Sciatic nerve (tissue), 2 donors: ENCODE data around the gene LRMDA. TPM values are rescaled to one million over a fixed set of nuclear protein-coding genes. Genes with fewer than 3 reads are reported as not detected.
"Not testable (repeated sequence)": the region's sequence is repeated elsewhere in the genome, so short reads cannot be mapped to it uniquely, and the experiment has no call there.

ENCODE experiments used
- ATAC-seq: fragments of 200-7000 bp; cut with Tn5 transposase; one replicate; pipeline ENCODE4 v1.9.1; 2020; ENCODE audit warnings: mild to moderate bottlenecking, moderate library complexity
- DNase-seq: peaks from one replicate; pipeline ENCODE4 v3.0.0-alpha.2; 2020; ENCODE audit warnings: low spot score
- intact Hi-C: fragments of 100-400 bp; cut with DNase I; formaldehyde crosslinking; loops from one replicate; pipeline ENCODE4 v1.14.2; 2022
- total RNA-seq: library from RNA; stranded (reverse); fragmentation: NEBNext Ultra II Directional; extraction: Animal tissue kit (Norgen Biotek cat#: 25700); gene quantifications from one replicate; pipeline ENCODE4 v1.2.1, GENCODE V29; 2021
- donor health status: DM: no; HTN: no; CAD: no.
- donor health status: DM: no; HTN: no; CAD: no.

LRMDA gene
- total RNA-seq, 1 donor from 2014 or later, result 16.6 TPM

DNA sequence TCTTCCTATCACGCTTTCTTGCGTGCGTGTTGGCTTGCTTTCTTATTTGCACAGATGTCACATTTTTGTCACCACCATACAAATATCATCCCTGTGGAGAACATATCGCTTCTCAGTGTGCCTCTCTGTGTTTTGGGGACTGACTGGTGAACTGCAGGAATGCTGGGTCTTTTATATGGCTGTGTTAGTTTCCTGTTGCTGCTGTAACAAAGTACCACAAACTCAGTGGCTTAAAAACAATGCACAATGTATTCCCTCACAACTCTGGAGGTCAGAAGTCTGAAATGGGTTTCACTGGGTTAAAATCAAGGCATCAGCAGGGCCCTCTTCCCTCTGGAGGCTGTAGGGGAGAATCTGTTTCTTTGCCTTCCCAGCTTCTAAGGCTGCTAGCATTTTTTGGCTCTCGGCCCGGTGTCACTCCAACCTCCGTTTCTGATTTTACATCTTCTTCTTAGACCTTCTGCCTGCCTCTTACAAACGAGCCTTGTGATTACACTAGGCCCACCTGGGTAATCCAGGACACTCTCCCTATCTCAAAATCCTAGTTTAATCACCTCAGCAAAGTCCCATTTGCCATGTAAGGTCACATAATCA lies 82.0 kb downstream of the LRMDA start:
- ATAC-seq (no peak), DNase-seq (no peak)
- intact Hi-C loops, result no loop called here

DNA sequence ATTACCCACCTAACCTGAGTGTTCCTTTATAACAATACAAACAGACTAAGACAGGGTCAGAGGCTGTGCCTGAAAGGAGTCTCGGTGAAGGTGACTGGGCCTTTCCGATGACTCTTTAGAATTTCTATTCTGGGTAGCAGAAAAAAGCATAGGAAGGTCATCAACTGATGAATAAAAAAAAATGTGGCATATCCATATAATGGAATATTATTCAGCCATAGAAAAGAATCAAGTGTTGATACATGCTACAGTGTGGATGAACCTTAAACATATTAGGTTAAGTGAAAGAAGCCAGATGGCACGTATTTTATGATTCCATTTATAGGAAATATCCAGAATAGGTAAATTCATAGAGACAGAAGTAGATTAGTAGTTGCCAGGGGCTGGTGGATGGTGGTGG lies 83.4 kb downstream of the LRMDA start:
- ATAC-seq, result no peak
- intact Hi-C loops, result no loop called here
- no peak for DNase-seq

DNA sequence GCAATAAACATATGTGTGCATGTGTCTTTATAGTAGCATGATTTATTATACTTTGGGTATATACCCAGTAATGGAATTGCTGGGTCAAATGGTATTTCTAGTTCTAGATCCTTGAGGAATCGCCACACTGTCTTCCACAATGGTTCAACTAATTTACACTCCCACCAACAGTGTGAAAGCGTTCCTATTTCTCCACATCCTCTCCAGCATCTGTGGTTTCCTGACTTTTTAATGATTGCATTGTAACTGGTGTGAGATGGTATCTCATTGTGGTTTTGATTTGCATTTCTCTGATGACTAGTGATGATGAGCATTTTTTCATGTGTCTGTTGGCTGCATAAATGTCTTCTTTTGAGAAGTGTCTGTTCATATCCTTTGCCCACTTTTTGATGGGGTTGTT lies 84.7 kb downstream of the LRMDA start:
- ATAC-seq, intact Hi-C loops, DNase-seq: not testable (repeated sequence)

DNA sequence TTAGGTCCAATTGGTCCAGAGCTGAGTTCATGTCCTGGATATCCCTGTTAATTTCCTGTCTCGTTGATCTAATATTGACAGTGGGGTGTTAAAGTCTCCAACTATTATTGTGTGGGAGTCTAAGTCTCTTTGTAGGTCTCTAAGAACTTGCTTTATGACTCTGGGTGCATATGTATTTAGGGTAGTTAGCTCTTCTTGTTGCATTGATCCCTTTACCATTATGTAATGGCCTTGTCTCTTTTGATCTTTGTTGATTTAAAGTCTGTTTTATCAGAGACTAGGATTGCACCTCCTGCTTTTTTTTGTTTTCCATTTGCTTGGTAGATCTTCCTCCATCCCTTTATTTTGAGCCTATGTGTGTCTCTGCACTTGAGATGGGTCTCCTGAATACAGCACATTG lies 87.8 kb downstream of the LRMDA start:
- intact Hi-C loops, DNase-seq, ATAC-seq: not testable (repeated sequence)

DNA sequence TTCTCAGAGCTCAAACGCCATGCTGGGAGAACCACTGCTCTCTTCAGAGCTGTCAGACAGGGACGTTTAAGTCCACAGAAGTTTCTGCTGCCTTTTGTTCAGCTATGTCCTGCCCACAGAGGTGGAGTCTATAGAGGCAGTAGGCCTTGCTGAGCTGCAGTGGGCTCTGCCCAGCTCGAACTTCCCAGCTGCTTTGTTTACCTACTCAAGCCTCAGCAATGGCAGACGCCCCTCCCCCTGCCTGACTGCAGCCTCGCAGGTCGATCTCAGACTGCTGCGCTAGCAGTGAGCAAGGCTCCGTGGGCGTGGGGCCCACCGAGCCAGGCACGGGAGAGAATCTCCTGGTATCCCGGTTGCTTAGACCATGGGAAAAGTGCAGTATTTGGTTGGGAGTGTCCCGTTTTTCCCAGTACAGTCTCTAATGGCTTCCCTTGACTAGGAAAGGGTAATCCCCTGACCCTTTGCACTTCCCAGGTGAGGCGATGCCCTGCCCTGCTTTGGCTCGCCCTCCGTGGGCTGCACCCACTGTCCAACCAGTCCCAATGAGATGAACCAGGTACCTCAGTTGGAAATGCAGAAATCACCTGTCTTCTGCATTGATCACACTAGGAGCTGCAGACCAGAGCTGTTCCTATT lies 89.9 kb downstream of the LRMDA start:
- intact Hi-C loops, ATAC-seq, DNase-seq: not testable (repeated sequence)

DNA sequence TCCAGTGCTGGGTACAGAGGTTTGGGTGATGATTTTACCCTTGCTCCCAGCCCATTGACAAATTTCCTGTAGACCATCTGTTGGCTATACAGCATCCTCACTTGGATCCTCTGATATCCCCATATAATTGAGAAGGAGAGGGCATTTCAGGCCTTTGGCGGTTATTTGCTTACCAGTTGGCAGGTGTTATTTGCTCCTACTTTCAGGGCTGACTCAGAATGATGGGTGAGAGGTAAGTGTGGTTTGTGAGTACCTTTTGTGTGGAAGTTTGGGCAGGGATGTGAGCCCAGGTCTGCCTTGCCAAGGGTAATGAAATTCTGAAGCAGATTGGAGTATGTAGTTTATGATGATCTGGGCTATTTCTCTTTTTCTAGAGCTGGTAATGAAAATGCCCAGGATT lies 93.6 kb downstream of the LRMDA start:
- intact Hi-C loops, result no loop called here
- DNase-seq, result no peak

DNA sequence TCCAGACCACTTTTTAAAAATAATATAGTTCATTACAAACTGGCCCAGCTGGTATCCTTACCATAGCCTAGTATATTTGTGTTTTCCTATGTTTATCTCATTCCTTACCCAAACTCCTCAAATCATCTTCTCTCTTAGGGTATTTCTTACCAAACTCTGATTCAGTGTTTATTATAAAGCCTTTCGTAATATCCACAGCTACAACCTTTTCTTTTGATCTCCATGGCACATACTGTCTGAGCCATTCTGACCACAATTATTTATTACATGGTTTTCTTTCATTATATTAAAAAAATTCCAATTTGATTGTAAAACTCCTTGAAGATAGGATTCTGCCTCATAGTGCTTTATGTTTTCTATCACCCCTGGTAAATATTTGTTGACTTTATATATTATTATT lies 94.2 kb downstream of the LRMDA start:
- intact Hi-C loops, result no loop called here
- DNase-seq, result no peak
- ATAC-seq, result no peak

More for the DNA sequence above, 93.6 kb downstream of the LRMDA start:
- ATAC-seq, result no peak

DNA sequence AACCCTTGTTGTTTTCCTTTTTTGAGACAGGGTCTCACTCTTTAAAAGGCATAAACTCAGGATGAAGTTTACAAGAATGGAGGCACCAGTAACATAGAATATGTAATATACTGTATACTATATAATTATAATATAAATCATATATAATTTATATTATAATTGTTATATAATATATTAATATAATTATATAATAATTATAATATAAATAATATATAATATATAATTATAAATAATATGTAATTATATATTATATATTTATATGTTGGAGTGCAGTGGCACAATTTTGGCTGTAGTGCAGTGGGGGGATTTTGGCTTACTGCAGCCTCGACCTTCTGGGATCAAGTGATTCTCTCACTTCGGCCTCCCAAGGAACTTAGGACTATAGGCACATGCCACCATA lies 96.1 kb downstream of the LRMDA start:
- no peak for DNase-seq
- no peak for ATAC-seq
- intact Hi-C loops, result no loop called here

DNA sequence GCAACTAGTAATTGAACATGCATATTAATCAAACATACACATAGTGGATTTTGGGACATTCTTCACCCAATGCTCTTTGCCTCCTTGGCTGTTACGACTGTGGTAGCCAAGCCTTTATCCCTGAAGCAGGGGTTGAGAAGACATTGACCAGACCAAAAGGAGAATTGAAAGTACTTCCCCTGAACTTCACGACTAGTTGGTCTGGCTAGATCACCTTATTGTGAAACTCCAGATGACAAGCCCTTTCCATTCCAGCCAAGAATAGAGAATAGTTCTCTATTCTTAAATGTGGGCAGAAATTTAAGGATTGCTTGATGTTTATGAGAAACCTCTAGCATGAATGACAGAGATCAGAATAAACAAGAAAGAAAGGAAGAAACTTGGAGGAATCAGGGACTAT lies 97.0 kb downstream of the LRMDA start:
- DNase-seq (no peak), ATAC-seq (peak; percentile 46)
- intact Hi-C loops, result no loop called here

DNA sequence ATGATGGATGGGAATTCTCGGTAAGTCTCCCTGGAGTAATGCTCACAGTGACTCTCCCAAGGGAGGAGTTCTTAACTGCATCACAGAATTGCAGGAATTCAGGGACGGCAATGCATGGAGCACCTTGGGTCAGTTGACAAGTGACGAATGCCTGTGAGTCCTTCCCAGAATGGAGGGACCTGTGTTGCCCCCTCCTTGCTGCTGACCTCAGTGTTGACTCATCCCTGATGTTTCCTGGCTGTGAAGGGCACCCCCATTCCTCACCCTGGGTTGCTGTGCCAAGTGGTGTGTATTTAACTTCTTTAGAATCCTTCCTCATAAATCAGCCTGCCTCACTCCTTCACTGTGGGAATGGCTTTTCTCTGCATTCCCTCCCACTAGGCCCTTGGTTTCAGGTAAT lies 98.9 kb downstream of the LRMDA start:
- DNase-seq (no peak), ATAC-seq (no peak)
- intact Hi-C loops, result no loop called here

DNA sequence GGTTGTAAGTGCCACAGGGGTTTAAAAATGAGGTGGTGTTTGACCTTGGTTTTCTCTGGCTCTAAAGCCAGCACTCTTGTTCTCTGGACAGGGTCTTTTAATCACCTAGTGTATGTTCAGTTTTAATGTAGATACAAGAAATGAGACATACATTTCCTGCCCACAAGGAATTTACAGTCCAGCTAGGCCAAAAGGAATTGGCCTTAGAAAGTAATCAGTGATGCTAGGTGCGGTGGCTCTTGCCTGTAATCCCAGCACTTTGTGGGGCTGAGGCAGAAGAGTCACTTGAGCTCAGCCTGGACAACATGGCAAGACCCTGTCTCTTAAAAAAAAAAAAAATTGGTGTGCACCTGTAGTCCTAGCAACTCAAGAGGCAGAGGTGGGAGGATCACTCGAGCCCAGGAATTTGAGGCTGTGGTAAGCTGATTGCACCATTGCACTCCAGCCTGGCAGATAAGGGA lies 100.2 kb downstream of the LRMDA start:
- no peak for DNase-seq
- intact Hi-C loops, result no loop called here
- no peak for ATAC-seq

DNA sequence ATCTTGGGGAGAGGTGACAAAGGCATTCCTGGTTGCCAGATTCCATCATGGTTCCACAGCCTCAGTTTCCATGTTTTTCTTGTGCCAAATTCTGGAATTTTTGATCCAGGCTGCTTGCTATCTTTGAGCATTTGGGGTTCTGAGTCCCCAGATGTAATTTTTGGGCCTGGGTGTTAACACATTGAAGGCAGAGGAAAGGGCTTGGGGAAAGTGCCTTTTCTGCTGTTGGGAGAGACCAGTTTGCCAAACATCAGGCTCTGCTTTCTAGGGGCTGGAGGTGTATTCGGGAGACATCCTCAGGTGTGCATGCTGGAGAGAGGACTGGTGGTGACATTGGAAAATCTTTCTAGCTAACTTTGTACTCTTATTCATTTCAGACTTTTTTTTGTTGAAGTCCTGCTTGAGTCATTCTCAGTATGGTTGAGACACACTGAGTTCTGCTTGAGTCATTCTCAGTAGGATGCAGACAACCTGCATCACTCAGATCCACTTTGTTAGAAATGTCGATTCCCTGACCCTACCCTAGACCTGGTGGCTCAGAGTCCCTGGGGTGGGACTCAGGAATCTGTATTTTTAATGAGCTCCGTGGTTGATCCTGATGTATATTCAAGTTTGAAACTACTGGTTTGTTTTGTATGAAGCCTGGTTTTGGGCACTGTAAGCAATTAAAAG lies 101.0 kb downstream of the LRMDA start:
- ATAC-seq (no peak), DNase-seq (no peak)
- intact Hi-C loops, result no loop called here

DNA sequence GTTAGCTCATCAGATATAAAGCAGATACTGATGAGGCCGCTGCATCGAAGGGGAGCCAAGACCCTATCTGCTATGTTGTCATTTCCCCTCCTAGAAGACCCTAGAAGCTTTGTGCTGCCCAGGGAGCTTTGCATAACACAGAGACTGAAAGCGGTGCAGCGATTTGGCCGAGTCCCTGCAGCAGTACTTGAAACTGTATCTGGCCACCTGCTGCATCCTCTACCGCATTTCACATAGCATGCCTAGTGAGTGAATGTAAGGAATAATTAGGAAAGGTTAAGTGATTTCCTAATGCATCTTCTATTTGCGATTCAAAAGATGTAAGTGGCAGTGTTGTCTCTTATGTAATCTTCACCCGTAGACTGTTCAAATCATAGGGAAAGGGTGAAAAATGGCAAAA lies 106.7 kb downstream of the LRMDA start:
- intact Hi-C loops, result no loop called here
- ATAC-seq (no peak), DNase-seq (no peak)

DNA sequence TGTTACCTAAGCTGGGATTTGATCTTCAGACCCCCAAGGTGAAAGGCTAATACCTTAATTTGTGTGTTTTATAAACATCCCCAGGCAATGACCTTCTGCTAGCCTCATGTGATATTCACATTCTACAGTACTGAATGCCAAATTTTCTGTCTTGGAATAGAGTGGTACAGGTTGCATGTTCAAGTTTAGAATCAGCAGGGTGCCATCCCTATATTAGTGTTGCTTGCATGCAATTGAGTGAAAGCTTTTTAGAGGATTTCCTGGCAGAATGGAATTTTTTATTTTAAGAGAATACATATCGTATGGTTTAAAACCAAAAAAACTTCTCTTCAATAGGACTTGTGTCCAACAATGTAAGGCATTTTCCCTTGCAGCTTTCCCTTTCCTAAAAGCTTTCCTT lies 107.3 kb downstream of the LRMDA start:
- intact Hi-C loops, result no loop called here
- no peak for DNase-seq
- ATAC-seq, result no peak

DNA sequence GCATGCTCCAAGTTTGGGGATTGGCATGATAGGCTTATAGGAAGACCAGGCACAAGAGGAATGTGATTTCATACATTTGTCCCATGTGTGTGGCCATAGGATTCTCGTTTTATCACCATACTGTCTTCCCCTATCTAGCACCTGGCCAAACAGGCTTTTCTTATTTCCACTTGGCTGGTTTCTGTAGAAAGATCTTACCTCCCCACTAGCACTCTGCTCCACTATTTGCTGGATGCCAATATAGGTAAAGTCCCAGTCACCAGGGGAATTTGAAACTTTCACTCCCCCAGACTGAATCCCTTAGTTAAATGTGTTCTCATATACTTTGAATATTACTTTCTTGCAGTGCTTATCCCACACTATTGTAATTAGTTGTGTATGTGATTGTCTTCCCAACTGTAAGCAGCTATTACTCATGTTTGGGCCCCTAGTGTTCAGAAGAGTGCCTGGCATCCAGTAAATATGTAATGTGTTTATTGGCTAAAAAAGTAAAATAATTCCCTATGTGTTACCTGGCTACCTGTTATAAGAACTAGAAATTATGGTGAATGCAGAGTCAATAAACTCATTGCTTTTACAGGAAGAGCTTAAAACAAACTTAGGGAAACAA lies 109.0 kb downstream of the LRMDA start:
- ATAC-seq, result no peak
- DNase-seq, result no peak
- intact Hi-C loops, result no loop called here

DNA sequence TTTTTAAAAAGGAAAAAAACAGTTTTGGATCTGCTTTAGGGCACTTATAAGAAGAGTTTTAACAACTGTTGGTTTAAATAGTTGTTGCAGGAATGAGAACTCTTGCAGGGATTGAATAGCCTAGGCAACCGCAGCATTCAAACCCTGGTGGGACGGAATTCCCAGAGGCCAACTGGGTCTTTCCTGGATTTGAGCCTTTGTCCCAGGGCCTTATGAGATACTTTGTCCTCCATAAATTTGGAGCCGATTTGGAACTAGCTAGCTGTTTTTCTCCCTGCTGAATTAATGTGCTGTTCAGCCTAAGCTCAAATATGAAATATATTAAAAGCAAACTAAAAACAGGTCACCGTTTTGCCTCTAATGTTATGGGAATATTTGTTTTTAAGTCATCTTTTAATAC lies 109.6 kb downstream of the LRMDA start:
- DNase-seq, result no peak
- intact Hi-C loops, result no loop called here
- ATAC-seq, result no peak

DNA sequence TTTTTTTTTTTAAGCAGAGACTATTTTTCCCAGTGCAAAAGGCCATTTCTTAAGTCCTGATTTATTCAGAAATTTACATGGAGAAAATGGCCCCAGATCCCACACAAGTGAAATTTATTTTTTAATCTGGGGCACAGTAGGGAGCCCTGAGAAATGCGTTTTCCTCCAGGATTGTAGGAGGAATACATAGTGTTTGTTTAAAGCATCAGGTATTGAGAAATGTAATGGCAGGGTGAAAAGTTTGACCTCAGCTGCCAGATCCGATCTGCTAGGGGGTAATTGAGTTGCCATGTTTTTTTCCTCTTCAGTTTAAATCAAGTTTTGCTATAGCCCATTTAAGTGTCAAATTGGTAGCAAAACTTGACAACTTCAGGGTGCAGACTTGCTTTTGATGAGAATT lies 110.0 kb downstream of the LRMDA start:
- intact Hi-C loops, result no loop called here
- ATAC-seq (no peak), DNase-seq (no peak)

DNA sequence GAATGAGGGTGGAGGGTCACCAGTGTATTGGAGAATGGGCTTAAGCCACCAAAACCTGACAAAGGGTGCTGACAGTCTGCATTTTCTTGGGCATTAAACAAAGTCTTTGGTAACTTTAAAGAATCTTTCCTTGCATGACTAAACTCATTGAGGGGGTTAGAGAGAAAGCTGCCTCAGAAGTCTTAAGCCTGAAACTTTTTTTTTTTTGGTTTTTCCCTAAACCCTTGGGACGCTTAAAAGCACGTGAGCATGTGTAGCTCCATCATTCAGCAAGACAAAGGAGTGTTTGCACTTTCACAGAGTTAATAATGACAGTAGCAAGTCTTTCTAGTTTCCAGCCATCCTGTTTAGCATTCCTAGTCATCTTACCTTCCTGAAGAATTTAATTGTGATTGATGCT lies 110.7 kb downstream of the LRMDA start:
- ATAC-seq (no peak), DNase-seq (no peak)
- intact Hi-C loops, result no loop called here

DNA sequence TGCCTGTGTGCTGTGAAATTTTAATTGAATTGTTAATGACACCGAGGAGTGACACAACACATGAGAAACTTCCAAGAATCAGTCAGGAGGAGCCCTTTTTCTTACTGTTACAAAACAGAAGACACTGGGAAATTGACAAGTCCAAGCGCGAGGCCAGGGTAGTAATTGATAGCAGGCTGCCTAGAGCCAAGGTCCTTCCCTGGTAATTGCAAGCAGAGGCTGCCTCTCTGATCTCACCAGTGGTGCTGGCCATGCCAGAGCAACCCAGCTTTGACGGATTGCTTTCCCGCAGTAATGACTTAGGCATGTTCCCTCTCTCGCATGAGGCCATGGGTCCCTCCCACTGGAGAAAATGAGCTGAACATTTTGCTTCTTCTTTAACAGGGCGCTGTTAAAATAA lies 111.5 kb downstream of the LRMDA start:
- intact Hi-C loops, result no loop called here
- ATAC-seq, result peak; percentile 95
- peak; percentile 64 for DNase-seq

DNA sequence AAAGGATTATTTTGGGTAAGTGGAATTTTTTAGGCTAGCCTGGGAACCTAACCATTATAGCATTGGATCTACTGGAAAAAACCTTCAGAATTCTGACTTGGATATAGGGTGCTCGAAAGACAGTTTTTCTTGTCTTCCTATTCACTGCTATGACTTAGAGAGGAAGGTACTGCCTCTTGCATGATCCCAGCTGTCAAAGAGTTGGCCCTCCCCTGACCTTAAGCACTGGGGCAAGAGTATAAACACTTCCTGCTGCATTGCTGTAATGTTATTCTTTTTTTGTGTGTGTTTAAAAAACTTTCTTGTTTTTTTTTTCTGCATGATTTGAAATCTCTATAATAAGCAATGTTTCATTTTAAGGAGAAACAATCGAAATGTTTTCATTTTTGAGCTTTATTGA lies 113.0 kb downstream of the LRMDA start:
- DNase-seq, result no peak
- intact Hi-C loops, result no loop called here
- ATAC-seq, result peak; percentile 26
